Colonic mucosa (tissue), 4 donors: Measurements from ENCODE around the gene LENEP. TPM values are rescaled to one million over a fixed set of nuclear protein-coding genes. Genes with fewer than 3 reads are reported as not detected.

Experiments
- DNase-seq: peaks from one replicate; pipeline ENCODE4 v3.0.0-alpha.2; 2020
- H3K27ac ChIP-seq: fragments of 200-600 bp; one replicate; pipeline ENCODE4 v1.8.0; 2021
- H3K27me3 ChIP-seq: fragments of 200-600 bp; one replicate; pipeline ENCODE4 v1.8.0; 2021
- H3K36me3 ChIP-seq: fragments of 200-600 bp; one replicate; pipeline ENCODE4 v1.8.0; 2021
- H3K4me1 ChIP-seq: fragments of 200-600 bp; one replicate; pipeline ENCODE4 v1.8.0; 2021; ENCODE audit warnings: mild to moderate bottlenecking
- H3K4me3 ChIP-seq: fragments of 200-600 bp; one replicate; pipeline ENCODE4 v1.8.0; 2021
- H3K9ac ChIP-seq, 2 donors: one replicate each; pipeline ENCODE4 v1.7.0; 2013; ENCODE audit warnings: control low read depth in 2 of 2, low read depth in 2 of 2, low read length in 2 of 2
- H3K9me3 ChIP-seq: fragments of 200-600 bp; one replicate; pipeline ENCODE4 v1.8.0; 2021
- CTCF ChIP-seq: fragments of 200-600 bp; IDR thresholded peaks from one replicate; pipeline ENCODE4 v1.8.0; 2022; ENCODE audit warnings: antibody characterized with exemption, mild to moderate bottlenecking
- intact Hi-C: fragments of 100-400 bp; cut with DNase I; formaldehyde crosslinking; loops from one replicate; pipeline ENCODE4 v1.14.1; 2022
- total RNA-seq, 2 donors: library from RNA; stranded (reverse); fragmentation: NEBNext Ultra II Directional in 1 of 2; extraction: Animal tissue kit (Norgen Biotek cat#: 25700) in 1 of 2; gene quantifications; one replicate each; pipeline ENCODE4 v1.2.1, GENCODE V29; 2021
- donor health status: healthy.
- donor health status: DM: no; HTN: no; CAD: no.
- donor health status: DM: no; HTN: no; CAD: no.

The LENEP gene
- total RNA-seq, 2 donors from 2014 or later, result not detected

DNA sequence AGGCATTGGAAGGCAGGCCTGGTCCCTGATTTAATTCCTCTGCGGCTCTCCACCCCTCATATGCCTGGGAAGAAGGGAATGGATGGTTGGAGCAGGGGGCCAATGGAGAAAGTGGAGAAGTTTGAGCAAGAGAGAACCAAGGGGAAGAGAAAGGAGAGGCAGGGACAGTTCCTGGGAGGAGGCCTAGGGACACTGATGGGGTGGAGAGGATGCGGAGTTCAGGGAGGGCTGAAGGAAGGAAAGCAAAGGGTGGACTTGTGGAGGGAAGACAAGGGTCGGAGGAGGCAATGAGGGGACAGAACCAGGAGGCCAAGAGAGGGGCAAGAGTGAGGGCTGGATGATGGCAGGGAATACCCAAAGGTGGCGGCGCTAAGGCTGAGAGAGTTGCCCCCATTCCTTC lies 16.4 kb downstream of the LENEP start:
- TF ChIP-seq CTCF, result no peak
- Histone ChIP-seq H3K4me3 (peak overlapping the region; percentile 41), H3K27ac (peak overlapping the region; percentile 94), H3K27me3 (no peaks in the 10 kb centered on the region), H3K4me1 (peaks cover 62% of the 10 kb centered on the region), H3K36me3 (peaks cover 7% of the 10 kb centered on the region), H3K9ac (peak overlapping the region in 1 of 2 donors; percentile 100), H3K9me3 (no peaks in the 10 kb centered on the region)
- no peak for DNase-seq
- intact Hi-C loops, result no loop called here

DNA sequence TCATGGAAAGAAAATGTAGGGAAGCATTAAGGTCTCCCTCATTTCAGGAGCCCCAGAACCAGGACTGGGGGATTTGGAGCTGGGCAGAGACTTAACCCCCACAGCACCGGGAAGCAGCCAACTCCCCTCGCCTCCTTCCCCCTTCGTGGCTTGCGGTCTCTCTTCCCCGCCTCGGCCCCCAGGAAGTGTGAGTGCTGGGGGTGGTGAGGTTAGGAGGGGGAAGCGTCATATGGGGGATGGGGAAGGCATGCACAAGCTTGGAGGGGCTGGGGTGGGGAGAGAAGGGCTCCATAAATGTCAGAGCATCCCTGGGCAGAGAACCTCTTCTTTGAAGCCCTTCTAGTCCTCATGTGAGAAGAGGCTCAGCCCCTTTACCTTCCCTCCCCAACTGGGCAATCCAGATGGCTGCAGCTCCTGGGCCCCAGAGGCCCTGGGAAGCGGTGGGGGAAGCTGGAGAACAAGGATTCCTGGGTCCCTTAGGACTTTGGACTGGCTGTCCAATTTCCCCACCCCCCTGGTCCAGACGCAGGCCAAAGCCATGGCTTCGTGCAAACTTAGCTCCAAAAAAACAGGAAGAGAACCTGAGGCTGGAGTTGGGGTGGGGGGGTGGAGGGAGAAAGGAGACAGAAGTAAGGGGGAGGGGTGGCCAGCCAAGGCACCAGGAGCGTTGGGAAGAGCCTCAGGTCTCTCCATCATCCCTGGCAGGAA lies 17.0 kb downstream of the LENEP start:
- H3K4me3 ChIP-seq, result peak overlapping the region; percentile 41
- DNase-seq, result peak; percentile 37
- peak overlapping the region in 1 of 2 donors; percentile 100 for H3K9ac ChIP-seq

DNA sequence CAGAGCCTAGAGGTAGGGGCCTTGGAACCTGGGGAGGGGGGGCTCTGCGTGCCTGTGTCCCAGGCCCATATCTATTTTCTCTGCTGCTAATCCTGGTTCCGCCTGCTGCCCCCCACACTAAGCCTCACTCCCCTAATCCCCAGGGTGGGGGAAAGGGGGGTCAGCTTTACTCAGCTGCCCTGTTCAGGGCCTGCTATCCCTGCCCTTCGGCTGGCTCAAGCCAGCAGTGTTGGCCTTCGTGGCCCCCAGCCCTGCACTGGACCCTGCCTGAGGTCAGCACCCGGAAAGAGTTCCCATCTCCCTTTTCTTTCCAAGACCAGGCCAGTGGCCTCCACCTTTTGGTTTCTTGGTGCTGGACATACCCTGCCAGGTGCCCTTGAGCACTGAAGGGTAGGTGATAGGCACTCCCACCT lies 17.6 kb downstream of the LENEP start:
- Histone ChIP-seq H3K4me3 (no peak overlapping the region), H3K27ac (peak overlapping the region; percentile 94)

More for the DNA sequence above, 17.0 kb downstream of the LENEP start:
- peak overlapping the region; percentile 94 for H3K27ac ChIP-seq
- H3K4me1 ChIP-seq, result peaks cover 56% of the 10 kb centered on the region
- TF ChIP-seq CTCF, result no peak
- peaks cover 13% of the 10 kb centered on the region for H3K36me3 ChIP-seq
- no peaks in the 10 kb centered on the region for H3K27me3 ChIP-seq
- intact Hi-C loops, result no loop called here
- no peaks in the 10 kb centered on the region for H3K9me3 ChIP-seq

DNA sequence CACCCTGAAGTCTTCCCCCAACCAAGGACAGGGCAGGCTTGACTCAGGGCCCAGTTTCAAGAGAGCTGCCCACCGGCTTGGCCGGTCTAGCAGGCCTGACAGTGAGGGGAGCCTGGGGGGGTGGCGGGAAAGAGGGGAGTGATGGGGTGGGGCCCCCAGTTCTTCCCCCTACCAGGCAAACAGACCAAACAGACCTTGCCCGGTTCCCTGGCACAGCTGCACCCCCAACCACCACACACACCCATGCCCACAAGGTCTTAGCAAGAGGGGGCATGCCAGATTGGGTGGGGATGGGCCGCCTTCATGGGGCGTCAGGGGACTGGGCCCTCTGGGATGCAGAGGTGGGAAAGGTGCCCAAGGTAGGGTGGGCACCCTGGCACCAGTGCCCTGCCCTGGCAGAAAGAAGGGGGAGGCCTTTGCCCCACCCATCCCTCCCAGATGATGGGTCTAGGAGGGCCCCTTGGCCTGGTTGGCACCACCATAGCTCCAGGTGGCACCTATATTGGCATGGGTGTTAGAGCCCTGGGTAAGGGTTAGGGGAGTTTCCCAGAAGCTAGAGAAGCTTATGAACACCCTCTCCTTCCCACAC lies 18.1 kb downstream of the LENEP start:
- Histone ChIP-seq H3K9me3 (no peaks in the 10 kb centered on the region), H3K4me3 (no peak overlapping the region), H3K4me1 (peaks cover 49% of the 10 kb centered on the region), H3K27me3 (no peaks in the 10 kb centered on the region), H3K36me3 (peaks cover 13% of the 10 kb centered on the region), H3K9ac (peak overlapping the region; percentile 44 to 100), H3K27ac (peak overlapping the region; percentile 94)
- intact Hi-C loops, result no loop called here
- TF ChIP-seq CTCF, result no peak
- no peak for DNase-seq

More for the DNA sequence above, 17.6 kb downstream of the LENEP start:
- no peaks in the 10 kb centered on the region for H3K9me3 ChIP-seq
- DNase-seq, result no peak
- intact Hi-C loops, result no loop called here
- no peaks in the 10 kb centered on the region for H3K27me3 ChIP-seq
- no peak for TF ChIP-seq CTCF
- H3K36me3 ChIP-seq, result peaks cover 13% of the 10 kb centered on the region
- H3K9ac ChIP-seq, result peak overlapping the region; percentile 44 to 100
- H3K4me1 ChIP-seq, result peaks cover 51% of the 10 kb centered on the region

DNA sequence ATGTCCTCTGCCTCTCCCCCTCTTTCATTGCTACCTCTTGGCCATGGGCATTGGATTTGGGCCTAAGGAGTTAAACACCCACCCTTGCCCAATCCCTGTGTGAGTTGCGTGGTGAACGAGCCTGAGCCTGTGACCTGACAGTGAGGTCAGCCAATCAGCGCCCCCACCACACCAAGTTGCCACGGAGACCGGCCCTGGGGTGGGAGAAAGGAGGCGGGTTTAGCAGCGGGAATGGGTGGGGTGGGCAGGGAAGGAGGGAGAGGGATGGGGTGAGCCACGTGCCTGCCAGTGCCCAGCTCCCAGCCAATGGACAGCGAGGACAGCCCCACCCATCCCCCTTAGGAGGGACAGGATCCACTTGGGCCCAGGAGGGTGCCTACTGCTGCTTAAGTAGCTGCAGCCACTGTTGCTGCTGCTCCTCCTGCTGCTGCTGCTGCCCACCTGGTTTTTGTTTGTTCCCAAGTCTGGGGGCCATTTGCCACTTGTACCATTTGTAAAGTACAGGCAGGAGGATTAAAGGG lies 18.7 kb downstream of the LENEP start:
- peaks cover 53% of the 10 kb centered on the region for H3K4me1 ChIP-seq

More for the DNA sequence above, 18.7 kb downstream of the LENEP start:
- Histone ChIP-seq H3K9me3 (no peaks in the 10 kb centered on the region), H3K27me3 (no peaks in the 10 kb centered on the region), H3K9ac (peak overlapping the region in 1 of 2 donors; percentile 80), H3K4me3 (no peak overlapping the region), H3K36me3 (peaks cover 13% of the 10 kb centered on the region), H3K27ac (peak overlapping the region; percentile 94)
- intact Hi-C loops, result no loop called here
- peak; percentile 92 for DNase-seq
- no peak for TF ChIP-seq CTCF
